ENCODE data around the gene BCL11A.

BCL11A gene

GRCh38 chr2:60500861-60501260 lies 52.6 kb downstream of the BCL11A start:
- DNase-seq = no peak

DNA sequence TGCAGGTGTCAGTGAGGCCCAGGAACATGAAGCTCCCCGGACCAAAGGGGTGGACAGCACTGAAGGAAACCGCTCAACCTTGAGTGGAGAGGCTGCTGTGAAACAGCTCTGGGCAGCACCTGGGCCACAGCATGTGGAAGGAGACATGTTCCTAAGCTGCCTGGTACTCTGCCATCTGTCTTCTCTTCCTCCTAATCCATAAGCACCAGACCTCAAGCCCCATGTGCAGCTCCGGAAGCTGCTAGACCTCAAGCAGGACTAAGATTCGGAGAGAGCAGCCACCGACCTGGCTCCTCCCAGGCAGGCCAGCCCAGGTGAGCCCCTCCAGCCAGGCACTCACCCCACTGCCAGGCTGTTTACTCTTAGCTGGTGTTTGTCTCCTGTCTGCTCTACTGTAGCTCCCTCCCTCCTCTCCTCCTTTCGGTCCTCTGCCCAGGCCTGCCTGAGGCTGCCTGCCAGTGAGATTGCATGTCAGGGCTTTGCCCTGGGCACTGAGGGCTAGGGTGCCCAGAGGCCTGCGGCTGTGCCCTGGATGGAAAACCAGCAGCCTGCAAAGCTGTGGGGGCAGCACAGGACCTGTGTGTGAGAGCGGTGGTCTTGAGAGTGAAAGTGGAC lies 53.7 kb downstream of the BCL11A start:
- no peak for DNase-seq

DNA sequence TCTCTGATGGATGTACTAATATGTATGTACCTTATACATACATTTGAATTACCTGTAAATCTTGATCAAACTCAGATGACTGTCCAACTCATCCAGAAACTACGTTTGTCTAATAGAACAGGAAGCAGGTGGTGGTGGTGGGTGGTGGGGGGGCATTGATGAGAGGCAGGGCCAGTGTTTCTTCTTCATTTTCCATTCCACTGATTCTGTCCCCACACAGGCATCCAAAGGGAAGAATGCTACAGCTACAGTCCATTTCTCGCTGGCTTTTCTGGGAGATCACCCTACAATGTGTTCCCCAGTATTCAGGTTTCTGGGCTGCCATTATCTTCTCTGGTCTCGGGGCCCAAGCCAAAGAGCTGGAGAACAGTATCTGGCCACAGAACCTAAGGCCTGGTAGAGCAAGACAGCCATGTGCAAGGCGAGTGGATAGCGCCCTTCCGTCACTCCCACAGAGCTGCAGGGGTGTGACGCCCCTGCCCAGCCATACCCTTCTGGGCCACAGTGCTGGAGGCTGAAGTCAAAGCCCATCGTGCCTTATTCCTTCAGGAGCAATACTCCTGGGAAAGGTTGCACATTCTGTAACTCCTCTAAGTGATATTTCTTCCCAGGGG lies 54.5 kb downstream of the BCL11A start:
- no peak for DNase-seq

GRCh38 chr2:60498127-60498815 lies 55.2 kb downstream of the BCL11A start:
- DNase-seq = no peak

DNA sequence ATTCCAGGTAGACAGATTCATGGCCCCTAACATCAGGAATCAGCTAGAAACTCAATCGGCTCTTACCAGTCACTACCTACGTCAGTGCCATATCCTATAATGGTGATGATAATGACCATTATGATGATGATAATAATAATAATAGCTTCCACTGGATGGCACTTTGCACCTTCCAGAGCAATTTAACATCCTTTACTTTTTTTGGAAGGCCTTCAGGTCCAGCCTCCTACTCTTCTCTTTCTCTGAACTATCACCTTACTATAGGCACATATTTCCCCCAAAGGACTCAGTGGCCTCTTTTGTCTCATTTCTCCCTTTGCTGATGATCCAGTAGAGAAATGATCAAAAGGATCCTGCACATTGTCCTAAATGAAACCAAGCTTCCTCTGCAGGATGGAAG lies 56.0 kb downstream of the BCL11A start:
- no peak for DNase-seq

DNA sequence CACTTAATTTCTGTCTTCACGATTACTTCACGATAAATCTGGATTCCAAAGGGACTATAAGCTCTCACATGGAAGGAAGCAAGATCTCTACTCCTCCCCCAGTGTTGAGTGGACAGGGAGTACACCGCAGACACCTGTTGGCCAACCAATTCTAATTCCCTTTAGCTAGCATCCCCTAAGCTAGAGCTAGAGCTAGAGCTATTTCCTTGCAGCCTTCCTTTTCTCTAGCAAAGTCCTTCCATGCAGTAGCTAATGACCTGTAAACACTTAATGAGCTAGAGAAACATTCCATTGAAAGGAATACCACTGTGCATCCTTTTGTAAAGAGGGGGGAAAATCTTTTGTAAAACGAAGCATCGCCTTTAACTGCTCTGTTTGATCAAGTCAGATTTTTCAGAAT lies 56.5 kb downstream of the BCL11A start:
- DNase-seq = no peak

DNA sequence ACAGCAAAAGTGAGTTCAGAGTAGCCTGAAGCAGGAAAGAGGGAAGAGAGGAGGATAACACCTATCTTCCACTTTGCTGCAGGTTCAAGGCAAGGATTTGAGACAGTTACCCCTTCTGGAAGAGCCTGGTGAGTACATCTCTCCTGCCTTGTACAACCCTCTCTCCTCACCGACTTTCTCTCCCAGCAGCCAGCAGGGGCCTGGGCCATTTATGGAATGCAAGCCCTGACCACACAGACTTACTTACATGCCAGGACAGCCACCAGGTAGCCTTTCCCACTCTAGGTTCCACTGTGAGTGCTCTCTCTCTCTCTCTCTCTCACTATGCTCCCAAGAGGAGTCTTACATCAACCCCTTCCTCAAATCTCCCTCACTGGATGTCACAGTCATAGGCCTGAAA lies 57.0 kb downstream of the BCL11A start:
- DNase-seq = no peak

DNA sequence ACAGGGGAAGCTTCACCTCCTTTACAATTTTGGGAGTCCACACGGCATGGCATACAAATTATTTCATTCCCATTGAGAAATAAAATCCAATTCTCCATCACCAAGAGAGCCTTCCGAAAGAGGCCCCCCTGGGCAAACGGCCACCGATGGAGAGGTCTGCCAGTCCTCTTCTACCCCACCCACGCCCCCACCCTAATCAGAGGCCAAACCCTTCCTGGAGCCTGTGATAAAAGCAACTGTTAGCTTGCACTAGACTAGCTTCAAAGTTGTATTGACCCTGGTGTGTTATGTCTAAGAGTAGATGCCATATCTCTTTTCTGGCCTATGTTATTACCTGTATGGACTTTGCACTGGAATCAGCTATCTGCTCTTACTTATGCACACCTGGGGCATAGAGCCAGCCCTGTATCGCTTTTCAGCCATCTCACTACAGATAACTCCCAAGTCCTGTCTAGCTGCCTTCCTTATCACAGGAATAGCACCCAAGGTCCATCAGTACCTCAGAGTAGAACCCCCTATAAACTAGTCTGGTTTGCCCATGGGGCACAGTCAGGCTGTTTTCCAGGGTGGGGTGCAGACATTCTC lies 58.3 kb downstream of the BCL11A start:
- no peak for DNase-seq

DNA sequence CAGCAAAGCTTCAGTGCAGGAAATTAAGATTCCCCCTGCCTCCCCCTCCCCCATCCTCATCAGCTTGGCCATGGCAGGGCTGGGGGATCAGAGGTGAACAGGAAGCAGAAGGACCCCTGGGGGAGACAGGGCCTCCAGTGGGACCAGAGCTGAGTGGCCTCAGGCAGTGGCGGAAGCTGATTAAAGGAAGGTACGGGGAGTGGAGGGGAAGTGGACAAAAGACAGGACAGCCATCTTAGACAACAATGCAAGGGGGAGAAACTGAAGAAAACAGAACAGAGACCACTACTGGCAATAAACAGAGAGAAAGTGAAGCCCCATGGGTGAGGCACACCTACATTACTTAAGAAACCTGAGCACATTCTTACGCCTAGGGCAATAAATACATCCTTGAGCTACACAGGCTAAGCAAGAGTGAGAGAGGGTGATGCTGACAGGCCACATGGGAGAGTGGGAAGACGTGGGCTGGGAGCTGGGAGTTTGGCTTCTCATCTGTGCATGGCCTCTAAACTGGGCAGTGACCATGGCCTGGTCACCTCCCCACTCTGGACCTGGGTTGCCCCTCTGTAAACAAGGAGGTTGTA lies 59.6 kb downstream of the BCL11A start:
- DNase-seq = no peak

DNA sequence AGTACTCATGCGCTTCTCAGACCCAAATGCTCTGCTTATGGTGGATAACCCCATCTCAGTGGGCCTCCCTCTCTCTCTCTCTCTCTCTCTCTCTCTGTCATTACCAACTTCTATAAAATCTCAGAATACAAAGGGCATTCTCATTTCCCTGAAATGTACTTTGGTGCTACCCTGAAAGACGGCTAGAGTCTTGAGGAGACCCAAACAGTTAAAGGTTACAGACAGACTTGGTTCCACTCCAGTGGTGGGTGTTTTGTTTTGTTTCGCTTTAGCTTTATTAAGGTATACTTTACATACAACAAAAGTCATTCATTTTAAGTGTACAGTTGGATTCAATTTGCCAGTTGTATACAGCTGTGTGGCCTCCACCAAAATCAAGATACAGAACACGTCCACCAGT lies 60.9 kb downstream of the BCL11A start:
- no peak for DNase-seq

DNA sequence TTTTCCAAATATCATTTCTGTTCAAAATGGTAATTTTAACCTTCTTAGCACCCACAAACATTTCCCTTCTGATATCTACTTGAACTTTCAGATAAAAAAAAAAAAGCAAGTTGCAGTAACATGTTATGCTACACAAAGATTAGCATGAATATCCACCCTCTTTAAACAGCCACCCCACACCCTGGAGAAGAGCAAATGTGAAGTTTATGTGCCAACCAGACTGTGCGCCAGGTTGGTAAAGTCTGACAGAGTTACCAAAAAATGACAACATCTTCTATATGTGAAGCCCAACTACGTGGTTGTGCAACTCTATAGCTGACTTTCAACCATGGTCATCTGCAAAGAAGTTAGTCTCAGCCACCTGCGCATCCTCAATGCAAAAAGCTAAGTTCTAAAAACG lies 62.6 kb downstream of the BCL11A start:
- no peak for DNase-seq

DNA sequence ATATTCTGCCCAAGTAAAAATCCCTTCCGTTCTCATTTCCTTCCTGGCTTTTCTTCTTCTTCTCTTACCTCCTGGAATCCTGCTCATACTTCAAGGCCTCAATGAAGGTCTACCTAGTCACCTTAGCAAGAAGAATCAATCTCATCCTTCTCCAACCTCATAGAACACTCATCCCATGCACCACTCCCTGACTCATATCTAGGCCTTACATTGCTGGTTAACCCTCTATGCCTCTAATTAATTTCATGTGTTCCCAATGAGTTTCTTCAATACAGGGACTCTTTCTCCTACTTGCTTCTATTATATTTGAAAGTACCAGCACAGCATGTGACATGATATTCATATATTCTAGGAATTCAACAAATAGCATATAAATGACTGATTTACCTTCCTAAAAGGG lies 63.0 kb downstream of the BCL11A start:
- DNase-seq = no peak

GRCh38 chr2:60489289-60489688 lies 64.2 kb downstream of the BCL11A start:
- no peak for DNase-seq

GRCh38 chr2:60488291-60488690 lies 65.2 kb downstream of the BCL11A start:
- DNase-seq = no peak

DNA sequence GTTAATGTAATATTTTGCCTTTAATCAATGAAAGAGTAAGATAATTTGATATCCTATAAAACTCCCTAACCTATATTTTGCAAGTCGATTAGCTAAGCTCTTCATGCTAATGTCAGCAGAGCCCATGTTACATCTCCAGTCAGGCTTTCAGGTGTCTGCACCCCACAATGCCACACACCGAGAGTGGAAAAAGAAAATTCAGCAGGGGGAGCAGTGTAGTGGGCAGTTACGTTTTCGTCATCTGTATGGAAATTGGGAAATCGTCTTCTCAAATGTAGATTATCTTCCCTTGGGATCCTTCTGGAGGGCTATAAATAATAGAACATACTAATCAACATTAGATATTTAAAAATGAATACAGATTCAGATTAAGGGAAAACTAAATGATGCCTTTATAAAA lies 66.3 kb downstream of the BCL11A start:
- no peak for DNase-seq

- DNase-seq = no peak
Measured at GRCh38 chr2:60486551-60486950, 66.9 kb downstream of the BCL11A start.

DNA sequence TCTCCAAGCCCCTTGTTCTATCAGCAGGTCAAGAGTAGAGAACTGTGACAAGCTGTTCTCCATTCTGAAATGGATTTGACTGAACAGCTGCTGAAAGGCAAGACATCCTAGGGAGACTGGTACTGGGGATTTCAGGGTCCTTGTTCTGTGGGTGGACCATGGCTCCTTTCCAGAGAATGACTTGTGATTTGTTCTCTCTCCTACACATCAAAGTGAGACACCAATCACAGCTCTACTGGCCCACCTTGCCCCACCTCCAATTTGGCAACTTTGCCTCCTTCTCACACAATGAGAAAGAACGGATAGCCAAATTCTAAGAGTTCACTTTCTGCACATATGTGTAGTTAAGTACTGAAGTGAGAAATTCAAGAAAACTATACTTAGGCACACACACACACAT lies 67.4 kb downstream of the BCL11A start:
- DNase-seq = no peak

DNA sequence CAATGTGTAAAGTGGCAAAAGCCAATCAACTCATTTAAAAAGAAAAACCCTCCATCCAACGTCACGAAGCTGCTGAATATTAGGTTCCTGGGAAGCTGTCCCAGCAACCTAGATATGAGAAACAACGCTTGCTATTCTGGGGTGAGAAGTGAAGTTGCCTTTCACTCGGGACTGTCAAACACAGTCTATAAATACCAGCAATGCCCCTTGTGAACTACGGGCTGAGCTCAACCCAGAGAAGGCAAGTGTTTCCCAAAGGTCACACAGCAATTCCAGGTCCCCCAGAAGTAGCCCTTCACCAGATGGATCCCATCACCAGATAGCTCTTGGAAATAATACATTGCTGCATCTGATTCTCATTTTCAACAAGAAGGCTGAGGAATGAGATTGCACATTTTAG lies 67.9 kb downstream of the BCL11A start:
- no peak for DNase-seq

GRCh38 chr2:60485055-60485454 lies 68.4 kb downstream of the BCL11A start:
- no peak for DNase-seq

DNA sequence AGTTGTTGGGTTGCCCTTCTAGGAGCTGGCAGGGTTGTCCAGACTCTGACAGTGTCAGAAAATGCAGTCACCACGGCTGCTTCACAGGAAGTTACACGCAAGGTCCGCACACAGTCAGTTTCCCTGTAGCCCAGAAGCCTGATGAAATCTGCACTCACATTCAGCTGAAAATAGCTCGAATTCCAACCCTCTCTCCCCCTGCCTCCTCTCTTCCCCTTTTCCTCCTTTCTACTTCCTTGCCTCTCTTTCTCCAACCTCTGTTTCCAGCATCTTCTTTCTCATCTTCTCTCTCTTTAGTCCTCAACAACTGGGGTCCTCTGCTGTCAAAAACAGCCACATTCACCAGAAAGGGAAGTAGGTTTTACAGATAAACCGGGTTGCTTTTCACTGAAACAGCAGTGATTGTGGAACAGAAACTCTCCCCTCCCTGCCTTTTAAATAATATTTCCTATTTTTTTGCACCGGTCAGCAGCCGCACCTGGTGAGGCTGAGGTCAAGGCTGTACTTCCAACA lies 69.3 kb downstream of the BCL11A start:
- DNase-seq = no peak

GRCh38 chr2:60483401-60483800 lies 70.1 kb downstream of the BCL11A start:
- no peak for DNase-seq

GRCh38 chr2:60482222-60482621 lies 71.2 kb downstream of the BCL11A start:
- no peak for DNase-seq

- no peak for DNase-seq
Measured at GRCh38 chr2:60481257-60481656, 72.2 kb downstream of the BCL11A start.
